ENCODE data around the gene RIPK4.

RIPK4 gene

GRCh38 chr21:41736423-41736822, 30.4 kb downstream of the RIPK4 start:
- H3K4me3 ChIP-seq (ENCODE audit: low read depth, low read length) = no peak overlapping the region
- H3K27ac ChIP-seq = no peak overlapping the region
- H3K9me3 ChIP-seq (ENCODE audit: severe bottlenecking) = peaks cover 51% of the 10 kb centered on the region
- no peak for DNase-seq
- no peak for TF ChIP-seq CTCF (IDR thresholded peaks at IDR 0.05; ENCODE audit: low read depth, low read length)
- peaks cover 17% of the 10 kb centered on the region for H3K36me3 ChIP-seq
- H3K27me3 ChIP-seq (ENCODE audit: insufficient read depth, low read depth, severe bottlenecking) = peaks cover 7% of the 10 kb centered on the region

GRCh38 chr21:41733951-41734689, 32.7 kb downstream of the RIPK4 start:
- Histone ChIP-seq H3K4me3 (ENCODE audit: low read depth, low read length) (no peak overlapping the region), H3K27me3 (ENCODE audit: insufficient read depth, low read depth, severe bottlenecking) (peaks cover 7% of the 10 kb centered on the region), H3K9me3 (ENCODE audit: severe bottlenecking) (peaks cover 55% of the 10 kb centered on the region), H3K36me3 (peaks cover 5% of the 10 kb centered on the region), H3K27ac (no peak overlapping the region)
- no peak for TF ChIP-seq CTCF (IDR thresholded peaks at IDR 0.05; ENCODE audit: low read depth, low read length)
- DNase-seq = no peak

GRCh38 chr21:41731081-41731480, 35.8 kb downstream of the RIPK4 start:
- Histone ChIP-seq H3K4me3 (ENCODE audit: low read depth, low read length) (no peak overlapping the region), H3K9me3 (ENCODE audit: severe bottlenecking) (peaks cover 35% of the 10 kb centered on the region), H3K27me3 (ENCODE audit: insufficient read depth, low read depth, severe bottlenecking) (peaks cover 7% of the 10 kb centered on the region), H3K36me3 (no peaks in the 10 kb centered on the region), H3K27ac (no peak overlapping the region)
- TF ChIP-seq CTCF (IDR thresholded peaks at IDR 0.05; ENCODE audit: low read depth, low read length) = no peak
- DNase-seq = no peak

GRCh38 chr21:41730367-41730765, 36.5 kb downstream of the RIPK4 start:
- Histone ChIP-seq H3K4me3 (ENCODE audit: low read depth, low read length) (no peak overlapping the region), H3K9me3 (ENCODE audit: severe bottlenecking) (peaks cover 30% of the 10 kb centered on the region), H3K27ac (no peak overlapping the region), H3K36me3 (no peaks in the 10 kb centered on the region), H3K27me3 (ENCODE audit: insufficient read depth, low read depth, severe bottlenecking) (peaks cover 7% of the 10 kb centered on the region)
- no peak for DNase-seq
- no peak for TF ChIP-seq CTCF (IDR thresholded peaks at IDR 0.05; ENCODE audit: low read depth, low read length)

GRCh38 chr21:41729701-41730366, 37.0 kb downstream of the RIPK4 start:
- no peak overlapping the region for H3K4me3 ChIP-seq (ENCODE audit: low read depth, low read length)

More at GRCh38 chr21:41729701-41730366, 37.0 kb downstream of the RIPK4 start:
- Histone ChIP-seq H3K27me3 (ENCODE audit: insufficient read depth, low read depth, severe bottlenecking) (peaks cover 7% of the 10 kb centered on the region), H3K27ac (no peak overlapping the region), H3K9me3 (ENCODE audit: severe bottlenecking) (peaks cover 27% of the 10 kb centered on the region), H3K36me3 (no peaks in the 10 kb centered on the region)
- no peak for DNase-seq
- TF ChIP-seq CTCF (IDR thresholded peaks at IDR 0.05; ENCODE audit: low read depth, low read length) = no peak
